Non-pigmented ciliary epithelial cell (primary cell): ENCODE data around the gene TREM2.
"Not testable (repeated sequence)": the region's sequence is repeated elsewhere in the genome, so short reads cannot be mapped to it uniquely, and the experiment has no call there.

Experiments
- DNase-seq: peaks from one replicate; pipeline ENCODE4 v3.0.0-alpha.2; 2010; ENCODE audit warnings: low read depth

The TREM2 gene

GRCh38 chr6:41162687-41163418, at the start of gene TREM2:
TREM2 (minus strand) TSS chr6:41163116; CDS start chr6:41163082, 34 bp downstream.
- no peak for DNase-seq

GRCh38 chr6:41209547-41210320, 46.8 kb upstream of the TREM2 start:
- DNase-seq: no peak

GRCh38 chr6:41208439-41209106, 45.7 kb upstream of the TREM2 start:
- DNase-seq: no peak

GRCh38 chr6:41204156-41204555, 41.2 kb upstream of the TREM2 start:
- DNase-seq: no peak

GRCh38 chr6:41201764-41202173, 38.9 kb upstream of the TREM2 start:
- DNase-seq: no peak

- DNase-seq: no peak
These were observed 38.2 kb upstream of the TREM2 start, which contains the start of gene TREML2 for GRCh38 chr6:41200901-41201763. TREML2 (minus strand) TSS chr6:41201149; CDS start chr6:41201008, 141 bp downstream.

GRCh38 chr6:41200296-41200900, 37.5 kb upstream of the TREM2 start:
- no peak for DNase-seq

GRCh38 chr6:41199552-41200246, 36.8 kb upstream of the TREM2 start:
- DNase-seq: no peak

GRCh38 chr6:41197234-41197633, 34.3 kb upstream of the TREM2 start:
- no peak for DNase-seq

GRCh38 chr6:41194386-41194785, 31.5 kb upstream of the TREM2 start:
- no peak for DNase-seq

GRCh38 chr6:41193884-41194283, 31.0 kb upstream of the TREM2 start:
- no peak for DNase-seq

GRCh38 chr6:41193171-41193734, 30.3 kb upstream of the TREM2 start:
- no peak for DNase-seq

- no peak for DNase-seq
These were observed 28.7 kb upstream of the TREM2 start for GRCh38 chr6:41191569-41191968.

- DNase-seq: no peak
These were observed 27.9 kb upstream of the TREM2 start for GRCh38 chr6:41190791-41191190.

- no peak for DNase-seq
These were observed 27.1 kb upstream of the TREM2 start for GRCh38 chr6:41189967-41190366.

GRCh38 chr6:41189046-41189445, 26.1 kb upstream of the TREM2 start:
- not testable (repeated sequence) for DNase-seq

GRCh38 chr6:41187924-41188886, 25.3 kb upstream of the TREM2 start:
- no peak for DNase-seq

GRCh38 chr6:41186031-41186562, 23.2 kb upstream of the TREM2 start:
- DNase-seq: no peak

- no peak for DNase-seq
These were observed 21.8 kb upstream of the TREM2 start for GRCh38 chr6:41184761-41185160.
